Putamen (tissue), 1 donor: ENCODE measurements around the gene GPATCH8.
"Not testable (repeated sequence)": the region's sequence is repeated elsewhere in the genome, so short reads cannot be mapped to it uniquely, and the experiment has no call there.

ENCODE experiments used
- DNase-seq: peaks from one replicate; pipeline ENCODE4 v3.0.0-alpha.2; 2016; ENCODE audit warnings: low spot score

GPATCH8 gene

GRCh38 chr17:44397479-44398440 is 105.4 kb downstream of the GPATCH8 start:
- DNase-seq = no peak

DNA sequence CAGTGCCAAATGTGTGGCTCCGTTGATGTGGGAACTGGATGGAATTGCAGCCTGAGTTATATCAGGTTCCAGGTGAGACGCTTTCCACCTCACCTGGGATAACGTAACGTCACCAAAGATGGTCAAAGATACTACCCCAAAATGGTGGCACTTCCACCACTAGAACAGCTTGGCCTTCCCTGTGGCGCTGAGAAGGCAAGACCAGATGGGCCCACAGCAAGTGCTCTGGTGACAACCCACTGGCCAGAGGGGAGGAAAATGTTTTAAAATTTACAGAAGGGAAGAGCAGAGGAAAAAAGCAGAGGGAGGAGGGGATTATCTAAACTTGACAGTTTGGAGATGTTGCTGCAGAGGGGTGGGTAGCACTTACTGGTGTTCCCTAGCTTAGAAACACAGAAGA is 106.3 kb downstream of the GPATCH8 start:
- no peak for DNase-seq

GRCh38 chr17:44394833-44395232 is 108.4 kb downstream of the GPATCH8 start:
- no peak for DNase-seq

GRCh38 chr17:44394112-44394511 is 109.1 kb downstream of the GPATCH8 start:
- DNase-seq = not testable (repeated sequence)

DNA sequence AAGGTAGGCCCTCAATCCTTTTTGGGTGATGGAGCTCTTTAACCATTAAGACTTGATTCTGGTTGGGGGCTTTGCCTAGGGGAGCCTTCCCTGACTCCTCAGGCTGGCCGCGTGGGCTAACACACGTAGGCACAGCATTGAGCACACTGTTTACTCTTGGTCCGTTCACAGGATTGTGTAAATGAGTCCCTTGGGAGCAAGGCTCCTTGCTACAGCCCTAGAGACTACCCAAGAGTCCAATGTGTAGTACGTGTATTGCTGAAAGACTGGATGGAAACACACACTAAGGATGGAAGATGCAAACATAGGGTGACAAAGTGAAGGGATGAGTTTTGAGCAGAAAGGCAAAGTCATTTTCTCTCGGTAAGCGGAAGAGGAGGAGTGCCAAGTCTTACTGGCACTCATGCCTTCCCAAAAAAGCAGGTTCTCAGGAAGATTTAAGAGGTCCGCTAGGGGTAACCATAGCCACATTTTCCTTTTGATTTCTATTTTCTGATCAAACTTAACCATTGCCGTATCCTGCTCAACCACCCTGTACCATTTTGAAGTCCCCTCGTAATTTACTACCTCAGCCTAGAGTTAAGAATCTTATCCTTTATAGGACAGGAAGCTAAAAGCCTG is 112.8 kb downstream of the GPATCH8 start:
- DNase-seq = no peak

GRCh38 chr17:44389723-44390202 is 113.4 kb downstream of the GPATCH8 start:
- DNase-seq = no peak

DNA sequence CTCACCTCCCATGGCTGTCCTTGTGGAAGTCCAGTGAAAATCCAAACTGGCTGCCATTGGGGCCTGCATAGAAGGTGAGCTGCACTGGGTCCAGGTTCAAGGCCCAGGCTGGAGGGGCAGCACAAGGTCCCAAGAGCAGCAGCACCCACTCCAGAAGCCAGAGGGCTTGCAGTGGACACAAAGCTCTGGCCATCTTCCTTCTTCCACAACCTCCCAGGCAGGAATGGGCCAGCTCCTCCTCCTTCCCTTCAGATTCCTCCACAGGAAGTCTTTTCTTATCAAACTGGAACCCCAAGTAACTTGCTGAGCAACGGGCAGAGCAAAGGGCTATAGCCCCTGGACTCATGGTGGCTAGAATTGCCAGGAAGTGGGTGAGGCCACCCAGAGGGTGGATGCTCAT is 113.9 kb downstream of the GPATCH8 start, which contains the start of gene ITGA2B:
ITGA2B (minus strand) TSS at position 369 of the 400 bp plus-strand sequence; CDS start at position 193, 176 bp downstream.
- no peak for DNase-seq

DNA sequence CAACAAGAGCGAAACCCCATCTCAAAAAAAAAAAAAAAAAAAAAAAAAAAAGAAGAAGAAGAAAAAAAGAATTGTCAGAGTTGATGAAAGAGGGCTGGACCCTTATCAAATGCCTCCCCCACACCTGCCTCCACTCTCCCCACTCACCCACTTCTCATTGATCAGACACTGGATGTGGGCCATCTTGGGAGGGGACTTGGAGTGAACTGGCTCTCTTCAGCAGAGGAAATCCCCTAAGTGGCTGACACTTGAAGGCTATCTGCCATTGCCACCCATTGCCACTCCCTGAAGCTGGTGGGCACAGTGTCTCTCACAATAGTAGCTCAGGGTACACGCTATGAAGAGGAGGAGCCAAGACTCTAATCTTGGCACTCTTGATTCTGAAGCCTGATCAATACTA is 115.4 kb downstream of the GPATCH8 start:
- no peak for DNase-seq

GRCh38 chr17:44386182-44386525 is 117.1 kb downstream of the GPATCH8 start:
- no peak for DNase-seq

DNA sequence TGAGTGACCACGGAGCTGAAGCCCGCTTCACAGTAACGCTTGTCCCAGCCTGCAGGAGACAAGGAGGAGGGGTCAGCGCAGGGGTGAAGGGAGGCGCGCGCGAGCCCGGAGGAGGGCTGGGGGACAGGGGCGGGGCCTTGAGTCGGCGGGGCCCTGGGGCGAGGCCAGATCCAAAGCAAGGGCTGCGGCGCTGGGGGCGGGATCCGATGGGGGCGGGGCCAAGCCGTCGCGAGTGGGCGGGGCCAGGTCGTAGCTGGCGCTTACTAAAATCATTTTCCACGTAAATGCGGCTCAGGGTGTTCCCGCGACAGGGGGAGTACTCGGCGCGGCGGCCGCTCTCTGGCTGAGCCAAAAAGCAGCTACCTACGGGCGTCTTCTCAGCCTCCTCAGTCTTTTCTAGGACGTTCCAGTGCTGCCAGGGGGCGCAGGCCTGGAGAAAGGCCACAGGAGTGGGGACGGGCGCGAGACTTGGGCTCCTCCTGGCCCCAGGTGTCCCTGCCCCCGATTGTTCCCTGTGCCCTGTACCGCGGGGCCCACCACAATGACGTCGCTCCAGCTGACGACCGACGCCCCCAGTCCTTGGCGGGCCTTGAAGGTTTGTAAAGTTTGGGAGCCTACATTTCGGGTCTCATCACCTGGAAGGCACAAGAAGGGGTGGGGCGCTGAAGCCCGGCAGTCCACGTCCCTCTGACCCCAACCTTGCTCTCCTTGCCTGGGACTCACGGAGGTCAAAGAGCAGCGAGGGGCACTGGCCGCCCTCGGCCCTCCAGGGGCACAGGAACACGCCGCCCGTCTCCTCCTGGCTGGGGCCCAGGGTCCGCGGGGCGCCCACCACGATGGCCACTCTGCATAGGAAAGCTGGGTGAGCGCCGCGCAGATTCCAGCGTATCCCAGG is 117.7 kb downstream of the GPATCH8 start:
- DNase-seq = no peak

DNA sequence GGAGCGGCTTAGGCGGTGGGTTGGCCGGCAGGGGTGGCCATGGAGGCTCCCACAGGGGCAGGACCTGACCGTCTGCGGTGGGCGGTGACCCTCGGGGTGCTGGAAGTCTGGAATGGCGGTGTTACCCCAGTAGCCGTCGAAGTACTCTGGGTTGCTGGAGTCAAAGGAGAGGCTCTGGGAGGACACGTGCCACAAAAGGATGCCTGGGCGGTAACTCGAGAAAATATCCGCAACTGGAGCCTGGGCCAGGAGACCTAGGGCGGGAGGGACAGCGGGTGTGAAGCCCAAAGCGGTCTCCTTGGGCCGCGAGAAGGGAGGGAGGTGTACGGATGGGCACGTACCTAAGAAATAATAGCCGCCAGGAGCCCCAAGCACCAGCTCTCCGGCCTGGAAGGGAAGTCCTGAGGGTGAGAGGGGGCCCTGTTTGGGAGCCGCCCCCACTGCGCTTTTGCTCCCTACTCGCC is 118.4 kb downstream of the GPATCH8 start:
- DNase-seq = no peak

DNA sequence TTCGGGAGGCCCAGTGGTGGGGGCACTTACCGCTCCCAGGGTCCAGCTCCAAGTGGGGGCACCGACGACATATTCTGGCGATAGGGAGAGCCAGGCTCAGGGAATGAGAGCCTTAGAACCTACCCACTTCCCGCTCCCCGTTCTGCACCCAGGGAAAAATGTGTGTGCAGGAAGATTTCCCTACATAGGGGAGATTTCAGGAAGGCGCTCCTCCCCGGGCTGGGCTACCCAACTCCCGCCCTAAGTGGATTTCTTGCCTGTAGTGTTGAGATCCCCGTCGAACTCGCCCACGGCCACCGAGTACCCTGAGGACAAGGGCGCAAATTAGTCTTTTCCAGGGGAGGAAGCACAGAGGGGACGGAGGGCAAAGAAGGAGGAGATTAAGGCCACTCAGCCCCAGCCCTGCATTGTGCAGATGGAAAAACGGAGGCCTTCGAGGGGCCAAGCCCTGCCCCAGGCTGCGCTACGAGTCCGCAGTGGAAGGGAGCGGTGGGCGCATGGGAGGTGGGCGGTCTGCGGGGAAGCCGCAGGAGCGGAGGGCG is 118.9 kb downstream of the GPATCH8 start:
- no peak for DNase-seq

DNA sequence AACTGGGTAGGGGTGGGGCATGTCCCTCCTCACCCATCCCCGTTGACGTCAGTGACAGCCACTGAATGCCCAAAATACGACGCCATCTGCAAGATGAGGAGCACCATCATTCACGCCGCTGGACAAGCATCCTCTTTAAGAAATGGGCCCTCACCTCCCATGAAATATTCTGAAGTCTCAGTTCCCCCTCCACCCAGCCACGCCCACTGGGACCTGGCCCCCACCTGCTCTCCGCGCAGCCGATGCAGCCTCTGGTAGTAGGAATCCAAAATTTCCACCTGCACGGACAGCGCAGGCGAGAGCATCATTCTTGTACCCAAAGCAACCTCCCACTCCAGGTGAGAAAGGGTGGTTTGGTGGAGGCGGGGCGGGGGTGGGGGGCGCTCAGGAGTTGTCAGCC is 119.3 kb downstream of the GPATCH8 start:
- DNase-seq = no peak

DNA sequence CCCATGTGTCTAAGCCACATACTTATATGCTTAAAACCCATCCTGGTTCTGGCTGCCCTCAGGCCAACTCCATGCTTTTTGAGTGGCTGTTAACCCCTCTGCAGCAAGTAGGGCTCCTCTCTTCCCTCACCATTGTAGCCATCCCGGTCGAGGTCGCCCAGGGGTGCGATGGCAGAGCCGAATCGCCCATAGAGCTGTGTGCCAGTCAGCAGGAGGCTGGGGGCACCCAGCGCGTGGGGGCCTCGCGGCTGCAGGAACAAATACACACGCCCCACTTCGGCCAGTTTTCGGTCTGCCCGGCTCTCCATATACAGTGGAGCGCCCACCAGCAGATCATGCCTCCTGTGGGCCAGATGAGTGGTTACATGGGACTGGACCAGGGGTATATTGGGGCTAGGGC is 119.8 kb downstream of the GPATCH8 start:
- DNase-seq = no peak

GRCh38 chr17:44382917-44383316 is 120.3 kb downstream of the GPATCH8 start:
- no peak for DNase-seq

GRCh38 chr17:44381810-44382305 is 121.3 kb downstream of the GPATCH8 start:
- DNase-seq = no peak

DNA sequence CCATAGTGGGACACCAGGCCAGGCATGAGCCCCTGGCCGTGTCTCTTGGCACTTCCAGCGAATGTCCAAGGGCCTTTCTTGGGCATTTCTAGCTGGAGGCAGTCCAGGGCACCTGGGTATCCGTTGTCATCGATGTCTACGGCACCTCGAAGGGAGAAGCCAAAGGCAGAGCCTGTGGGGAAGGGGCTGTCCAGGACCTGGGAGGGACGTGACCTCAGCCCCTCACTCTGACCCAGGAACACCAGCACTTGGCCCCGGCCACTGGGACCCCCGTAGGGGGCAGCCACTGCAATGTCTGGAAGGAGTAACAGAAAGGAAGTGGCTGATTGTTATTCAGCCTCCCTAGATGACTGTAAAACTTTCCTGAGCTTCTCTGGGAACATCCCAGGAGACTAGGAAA is 122.4 kb downstream of the GPATCH8 start:
- no peak for DNase-seq

DNA sequence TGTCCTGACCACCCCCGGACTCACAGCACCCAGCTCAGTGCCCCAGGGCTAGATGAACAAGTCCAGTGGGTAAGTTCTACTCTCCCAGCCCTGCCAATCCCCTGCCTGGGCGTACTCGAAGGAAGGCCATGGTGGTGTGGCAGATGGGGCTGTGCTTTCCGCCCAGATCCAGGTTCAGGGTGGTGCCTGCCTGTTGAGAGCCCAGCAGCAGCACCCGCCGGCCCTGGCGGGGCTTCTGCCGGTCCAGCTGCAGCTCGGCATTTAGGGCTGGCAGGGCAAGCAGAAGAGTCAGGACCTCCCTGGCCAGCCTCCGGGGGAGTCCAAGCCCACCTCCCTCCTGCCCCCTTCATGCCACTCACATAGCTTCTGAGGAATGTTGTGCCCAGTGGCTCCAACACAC is 123.3 kb downstream of the GPATCH8 start:
- no peak for DNase-seq

GRCh38 chr17:44378171-44378705 is 125.0 kb downstream of the GPATCH8 start:
- DNase-seq = no peak

- DNase-seq = no peak
These were observed 126.4 kb downstream of the GPATCH8 start for GRCh38 chr17:44376779-44377178.

DNA sequence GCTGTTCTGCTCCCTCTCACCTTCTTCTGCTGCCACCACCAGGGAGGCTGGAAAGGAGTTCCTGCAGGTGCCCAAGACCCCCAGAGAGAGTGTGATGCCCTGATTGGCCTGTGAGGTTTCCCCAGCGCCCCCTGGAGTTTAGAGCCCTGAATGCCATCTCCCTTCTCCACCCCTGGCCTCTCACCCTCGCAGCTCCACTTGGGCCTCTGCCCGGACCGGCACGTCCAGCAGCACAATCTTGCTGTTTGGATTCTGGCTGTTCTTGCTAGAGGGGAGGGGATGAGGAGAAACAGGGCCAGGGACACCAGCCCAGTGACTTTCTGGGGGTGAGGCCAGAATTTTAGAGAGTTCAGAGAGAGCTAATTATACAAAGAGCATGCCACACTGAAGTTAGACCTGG is 127.1 kb downstream of the GPATCH8 start:
- DNase-seq = no peak
